H9 (cell line): ENCODE measurements around the gene UBE2D1. TPM values are rescaled to one million over a fixed set of nuclear protein-coding genes. Genes with fewer than 3 reads are reported as not detected.

Experiments
- DNase-seq: peaks from one replicate; pipeline ENCODE4 v3.0.0-alpha.2; 2017
- H2AFZ ChIP-seq: one replicate; pipeline ENCODE4 v1.6.1; 2013; ENCODE audit warnings: mild to moderate bottlenecking, low read length, control low read depth, moderate library complexity
- H2AK5ac ChIP-seq: 2 replicates; pipeline ENCODE4 v1.6.1; 2013; ENCODE audit warnings: low read length, control low read depth, mixed read lengths; ENCODE audit not compliant: insufficient read length
- H2BK120ac ChIP-seq: one replicate; pipeline ENCODE4 v1.6.1; 2013; ENCODE audit warnings: low read depth, mild to moderate bottlenecking, low read length, control low read depth, inconsistent platforms; ENCODE audit not compliant: poor library complexity, severe bottlenecking
- H2BK12ac ChIP-seq: 2 replicates; pipeline ENCODE4 v1.6.1; 2013; ENCODE audit warnings: low read length, control low read depth, mixed read lengths, low read depth; ENCODE audit not compliant: insufficient read length
- H2BK15ac ChIP-seq: 2 replicates; pipeline ENCODE4 v1.6.1; 2013; ENCODE audit warnings: low read depth, low read length, control low read depth
- H2BK20ac ChIP-seq: one replicate; pipeline ENCODE4 v1.6.1; 2013; ENCODE audit warnings: low read depth, mild to moderate bottlenecking, low read length, control low read depth, inconsistent platforms; ENCODE audit not compliant: poor library complexity, severe bottlenecking
- H2BK5ac ChIP-seq: 2 replicates; pipeline ENCODE4 v1.6.1; 2013; ENCODE audit warnings: low read length, control low read depth, mixed read lengths; ENCODE audit not compliant: insufficient read length
- H3K14ac ChIP-seq: 2 replicates; pipeline ENCODE4 v1.6.1; 2013; ENCODE audit warnings: low read length, control low read depth; ENCODE audit not compliant: insufficient read depth
- H3K18ac ChIP-seq: 2 replicates; pipeline ENCODE4 v1.6.1; 2013; ENCODE audit warnings: low read depth, mild to moderate bottlenecking, mixed read lengths, low read length, control low read depth; ENCODE audit not compliant: insufficient read length
- H3K23ac ChIP-seq: 2 replicates; pipeline ENCODE4 v1.6.1; 2013; ENCODE audit warnings: low read length, control low read depth, mixed read lengths, low read depth; ENCODE audit not compliant: insufficient read length
- H3K23me2 ChIP-seq: 2 replicates; pipeline ENCODE4 v1.6.1; 2013; ENCODE audit warnings: low read depth, mild to moderate bottlenecking, mixed read lengths, low read length, control low read depth; ENCODE audit not compliant: insufficient read length, poor library complexity, severe bottlenecking
- H3K27ac ChIP-seq: 2 replicates; pipeline ENCODE4 v1.5.1; 2013; ENCODE audit warnings: low read length, control low read depth, mixed read lengths, low read depth; ENCODE audit not compliant: insufficient read length
- H3K27me3 ChIP-seq: 2 replicates; pipeline ENCODE4 v1.6.1; 2013; ENCODE audit warnings: low read length, control low read depth, inconsistent platforms; ENCODE audit not compliant: insufficient read depth
- H3K4ac ChIP-seq: 2 replicates; pipeline ENCODE4 v1.6.1; 2013; ENCODE audit warnings: low read depth, mild to moderate bottlenecking, control low read depth, inconsistent platforms, low read length, moderate library complexity
- H3K4me1 ChIP-seq: 2 replicates; pipeline ENCODE4 v1.6.1; 2013; ENCODE audit warnings: low read length, control low read depth, inconsistent platforms; ENCODE audit not compliant: insufficient read depth
- H3K4me2 ChIP-seq: 2 replicates; pipeline ENCODE4 v1.6.1; 2013; ENCODE audit warnings: low read length, control low read depth, mixed read lengths; ENCODE audit not compliant: insufficient read length, insufficient read depth
- H3K56ac ChIP-seq: 2 replicates; pipeline ENCODE4 v1.6.1; 2013; ENCODE audit warnings: low read depth, mild to moderate bottlenecking, mixed read lengths, low read length, control low read depth; ENCODE audit not compliant: insufficient read length
- H3K79me1 ChIP-seq: 2 replicates; pipeline ENCODE4 v1.6.1; 2013; ENCODE audit warnings: low read depth, mild to moderate bottlenecking, moderate library complexity, low read length, control low read depth, inconsistent platforms; ENCODE audit not compliant: insufficient read depth, poor library complexity, severe bottlenecking
- H3K79me2 ChIP-seq: 2 replicates; pipeline ENCODE4 v1.6.1; 2013; ENCODE audit warnings: low read length, control low read depth, inconsistent platforms; ENCODE audit not compliant: insufficient read depth
- H3K9ac ChIP-seq: 2 replicates; pipeline ENCODE4 v1.6.1; 2013; ENCODE audit warnings: low read length, control low read depth, mixed read lengths; ENCODE audit not compliant: insufficient read length; ENCODE audit errors: extremely low read depth
- H3K9me3 ChIP-seq: one replicate; pipeline ENCODE4 v1.6.1; 2013; ENCODE audit warnings: low read depth, low read length, inconsistent platforms; ENCODE audit not compliant: control insufficient read depth
- H3T11ph ChIP-seq: one replicate; pipeline ENCODE4 v1.6.1; 2013; ENCODE audit warnings: mild to moderate bottlenecking, low read length, control low read depth, inconsistent platforms
- H4K20me1 ChIP-seq: one replicate; pipeline ENCODE4 v1.6.1; 2013; ENCODE audit not compliant: control insufficient read depth, insufficient read length, insufficient read depth
- H4K5ac ChIP-seq: 2 replicates; pipeline ENCODE4 v1.6.1; 2013; ENCODE audit warnings: low read depth, mild to moderate bottlenecking, mixed read lengths, low read length, control low read depth; ENCODE audit not compliant: insufficient read length
- H4K8ac ChIP-seq: replicated peaks from 2 replicates; pipeline ENCODE4 v1.6.1; 2013; ENCODE audit warnings: low read length, control low read depth, mixed read lengths, low read depth; ENCODE audit not compliant: insufficient read length
- H4K91ac ChIP-seq: 2 replicates; pipeline ENCODE4 v1.6.1; 2013; ENCODE audit warnings: low read depth, mild to moderate bottlenecking, moderate library complexity, mixed read lengths, low read length, control low read depth; ENCODE audit not compliant: insufficient read length
- H3K27ac Mint-ChIP-seq, 3 experiments: 2 replicates in 2 of 3; 3 replicates in 1 of 3; pipeline ENCODE4 v1.8.0; 2020 to 2021; ENCODE audit warnings: mixed read lengths in 3 of 3, mild to moderate bottlenecking in 1 of 3, moderate library complexity in 1 of 3
- H3K27me3 Mint-ChIP-seq: 2 replicates; pipeline ENCODE4 v1.8.0; 2021; ENCODE audit warnings: low read depth, mild to moderate bottlenecking, moderate library complexity, mixed read lengths
- H3K36me3 Mint-ChIP-seq, 3 experiments: 2 replicates in 2 of 3; 3 replicates in 1 of 3; pipeline ENCODE4 v1.8.0; 2020 to 2021; ENCODE audit warnings: low read depth in 3 of 3, mixed read lengths in 3 of 3; ENCODE audit not compliant: insufficient read depth in 1 of 3
- H3K4me1 Mint-ChIP-seq, 2 experiments: 2 replicates each; pipeline ENCODE4 v1.8.0; 2020; ENCODE audit warnings: mixed read lengths in 2 of 2
- H3K4me3 Mint-ChIP-seq, 2 experiments: 2 replicates in 1 of 2; 3 replicates in 1 of 2; pipeline ENCODE4 v1.8.0; 2020 to 2021; ENCODE audit warnings: mild to moderate bottlenecking in 2 of 2, mixed read lengths in 2 of 2, moderate library complexity in 1 of 2
- H3K9me3 Mint-ChIP-seq, 2 experiments: 2 replicates in 1 of 2; 3 replicates in 1 of 2; pipeline ENCODE4 v1.8.0; 2020; ENCODE audit warnings: mild to moderate bottlenecking in 2 of 2, mixed read lengths in 2 of 2, moderate library complexity in 1 of 2
- WGBS: extraction: QIAGEN DNeasy Blood & Tissue Kit; methylation state at CpG from one replicate; pipeline ENCODE4 v1.1.7; 2013; ENCODE audit warnings: missing lambda C conversion rate, low lambda C conversion rate, mixed read lengths; ENCODE audit not compliant: insufficient read length; ENCODE audit errors: extremely low coverage; 5-methylcytosine and 5-hydroxymethylcytosine counted together
- total RNA-seq: library from RNA; stranded (reverse); gene quantifications from 2 replicates; pipeline ENCODE4 v1.2.1, GENCODE V29; 2021
- TF ChIP-seq, protein P1 (sequence below): fragments of 200-600 bp; sonication (generic); conservative IDR thresholded peaks from 3 replicates; pipeline ENCODE4 v1.8.0; 2021; ENCODE audit warnings: antibody characterized with exemption, mild to moderate bottlenecking

The UBE2D1 gene
- total RNA-seq, 1 experiment from 2014 or later = 26.8 TPM

DNA sequence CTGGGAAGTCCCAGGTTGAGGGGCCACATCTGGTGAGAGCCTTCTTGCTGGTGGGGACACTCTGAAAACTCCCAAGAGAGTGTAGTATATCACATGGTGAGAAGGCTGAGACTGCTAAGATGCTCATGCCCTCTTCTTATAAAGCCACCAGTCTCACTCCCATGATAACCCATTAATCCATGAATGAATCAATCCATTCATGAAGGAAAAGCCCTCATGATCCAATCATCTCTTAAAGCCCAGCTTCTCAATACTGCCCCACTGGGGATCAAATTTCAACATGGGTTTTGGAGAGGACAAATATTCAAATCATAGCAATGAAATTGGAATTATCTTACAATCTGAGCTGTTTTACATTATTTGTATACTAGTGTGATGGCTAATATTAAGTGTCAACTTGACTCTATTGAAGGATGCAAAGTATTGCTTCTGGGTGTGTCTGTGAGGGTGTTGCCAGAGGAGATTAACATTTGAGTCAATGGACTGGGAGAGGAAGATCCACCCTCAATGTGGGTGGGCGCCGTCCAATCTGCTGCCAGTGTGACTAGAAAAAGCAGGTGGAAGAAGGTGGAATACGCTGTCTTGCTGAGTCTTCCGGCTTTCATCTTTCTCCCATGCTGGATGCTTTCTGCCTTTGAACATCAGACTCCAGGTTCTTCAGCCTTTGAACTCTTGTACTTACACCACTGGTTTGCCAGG lies 14.3 kb upstream of the UBE2D1 start:
- H3K27ac ChIP-seq = no peak overlapping the region
- no peak overlapping the region for H3K18ac ChIP-seq
- H3K4me2 ChIP-seq = no peak overlapping the region
- H3K14ac ChIP-seq = no peak overlapping the region
- H3K79me2 ChIP-seq = no peaks in the 10 kb centered on the region
- Mint-ChIP-seq H3K36me3 (no peaks in the 10 kb centered on the region), H3K27ac (peak overlapping the region in 1 of 3 experiments; percentile 58; a peak in 1 of 7 replicates), H3K9me3 (no peaks in the 10 kb centered on the region), H3K4me3 (no peak overlapping the region), H3K4me1 (no peaks in the 10 kb centered on the region), H3K27me3 (no peaks in the 10 kb centered on the region)
- H3K27me3 ChIP-seq = no peaks in the 10 kb centered on the region
- TF ChIP-seq, protein P1, sequence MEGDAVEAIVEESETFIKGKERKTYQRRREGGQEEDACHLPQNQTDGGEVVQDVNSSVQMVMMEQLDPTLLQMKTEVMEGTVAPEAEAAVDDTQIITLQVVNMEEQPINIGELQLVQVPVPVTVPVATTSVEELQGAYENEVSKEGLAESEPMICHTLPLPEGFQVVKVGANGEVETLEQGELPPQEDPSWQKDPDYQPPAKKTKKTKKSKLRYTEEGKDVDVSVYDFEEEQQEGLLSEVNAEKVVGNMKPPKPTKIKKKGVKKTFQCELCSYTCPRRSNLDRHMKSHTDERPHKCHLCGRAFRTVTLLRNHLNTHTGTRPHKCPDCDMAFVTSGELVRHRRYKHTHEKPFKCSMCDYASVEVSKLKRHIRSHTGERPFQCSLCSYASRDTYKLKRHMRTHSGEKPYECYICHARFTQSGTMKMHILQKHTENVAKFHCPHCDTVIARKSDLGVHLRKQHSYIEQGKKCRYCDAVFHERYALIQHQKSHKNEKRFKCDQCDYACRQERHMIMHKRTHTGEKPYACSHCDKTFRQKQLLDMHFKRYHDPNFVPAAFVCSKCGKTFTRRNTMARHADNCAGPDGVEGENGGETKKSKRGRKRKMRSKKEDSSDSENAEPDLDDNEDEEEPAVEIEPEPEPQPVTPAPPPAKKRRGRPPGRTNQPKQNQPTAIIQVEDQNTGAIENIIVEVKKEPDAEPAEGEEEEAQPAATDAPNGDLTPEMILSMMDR = no peak
- no peaks in the 10 kb centered on the region for H3K23me2 ChIP-seq
- no peak overlapping the region for H3K4ac ChIP-seq
- H4K91ac ChIP-seq = no peak overlapping the region
- no peaks in the 10 kb centered on the region for H4K20me1 ChIP-seq
- H3K23ac ChIP-seq = no peak overlapping the region
- no peak overlapping the region for H2BK12ac ChIP-seq
- WGBS = no CpG with 5 or more reads among the region's 4 CpGs
- no peak overlapping the region for H4K8ac ChIP-seq
- H2BK120ac ChIP-seq = no peak overlapping the region
- no peak overlapping the region for H2AFZ ChIP-seq
- no peak for DNase-seq
- no peak overlapping the region for H2BK20ac ChIP-seq
- H3K9me3 ChIP-seq = no peaks in the 10 kb centered on the region
- no peak overlapping the region for H3K56ac ChIP-seq
- no peak overlapping the region for H3T11ph ChIP-seq
- H3K79me1 ChIP-seq = no peaks in the 10 kb centered on the region
- no peak overlapping the region for H3K9ac ChIP-seq
- H2BK5ac ChIP-seq = no peak overlapping the region
- H2BK15ac ChIP-seq = no peak overlapping the region
- H2AK5ac ChIP-seq = no peak overlapping the region
- no peaks in the 10 kb centered on the region for H3K4me1 ChIP-seq
- no peak overlapping the region for H4K5ac ChIP-seq
